GM23338 (cell line): Measurements from ENCODE around the gene MIER1. TPM values are rescaled to one million over a fixed set of nuclear protein-coding genes. Genes with fewer than 3 reads are reported as not detected.

Experiments used
- ATAC-seq: fragments of 200-7000 bp; cut with Tn5 transposase; 3 replicates; pipeline ENCODE4 v1.9.1; 2020
- DNase-seq: peaks from one replicate; pipeline ENCODE4 v3.0.0-alpha.2; 2015; ENCODE audit warnings: low spot score
- H2AFZ ChIP-seq: fragments of 200-600 bp; sonication (generic); 2 replicates; pipeline ENCODE4 v1.8.0; 2016; ENCODE audit warnings: antibody characterized with exemption, mild to moderate bottlenecking, moderate library complexity
- H3F3A ChIP-seq: fragments of 200-600 bp; sonication (generic); replicated peaks from 2 replicates; pipeline ENCODE4 v1.8.0; 2017; ENCODE audit warnings: antibody characterized with exemption, mixed run types, low read depth
- H3K27ac ChIP-seq: fragments of 200-600 bp; sonication (generic); 2 replicates; pipeline ENCODE4 v1.6.1; 2016; ENCODE audit warnings: low read depth
- H3K27me3 ChIP-seq: fragments of 200-600 bp; sonication (generic); 2 replicates; pipeline ENCODE4 v1.8.0; 2016; ENCODE audit warnings: mild to moderate bottlenecking, mixed run types, moderate library complexity; ENCODE audit not compliant: insufficient read depth
- H3K36me3 ChIP-seq: fragments of 200-600 bp; sonication (generic); 2 replicates; pipeline ENCODE4 v1.8.0; 2016; ENCODE audit warnings: mild to moderate bottlenecking; ENCODE audit not compliant: insufficient read depth
- H3K4me1 ChIP-seq: fragments of 200-600 bp; sonication (generic); 2 replicates; pipeline ENCODE4 v1.8.0; 2016; ENCODE audit warnings: mild to moderate bottlenecking, moderate library complexity; ENCODE audit not compliant: insufficient read depth
- H3K4me2 ChIP-seq: fragments of 200-600 bp; sonication (generic); 2 replicates; pipeline ENCODE4 v1.7.1; 2017; ENCODE audit warnings: mixed run types
- H3K4me3 ChIP-seq: fragments of 200-600 bp; sonication (generic); 2 replicates; pipeline ENCODE4 v1.6.1; 2016; ENCODE audit warnings: mixed run types
- H3K79me2 ChIP-seq: fragments of 200-600 bp; sonication (generic); replicated peaks from 2 replicates; pipeline ENCODE4 v1.8.0; 2017; ENCODE audit warnings: mild to moderate bottlenecking; ENCODE audit not compliant: insufficient read depth
- H3K9me2 ChIP-seq: fragments of 200-600 bp; sonication (generic); 2 replicates; pipeline ENCODE4 v1.8.0; 2017; ENCODE audit not compliant: insufficient read depth
- H4K20me1 ChIP-seq: fragments of 200-600 bp; sonication (generic); replicated peaks from 2 replicates; pipeline ENCODE4 v1.8.0; 2017; ENCODE audit warnings: mild to moderate bottlenecking; ENCODE audit not compliant: insufficient read depth
- H3K27ac Mint-ChIP-seq: 2 replicates; pipeline ENCODE4 v1.8.0; 2020; ENCODE audit warnings: inconsistent platforms, mild to moderate bottlenecking, moderate library complexity, mixed read lengths
- H3K27me3 Mint-ChIP-seq: 3 replicates; pipeline ENCODE4 v1.8.0; 2022; ENCODE audit warnings: low read depth, mild to moderate bottlenecking, moderate library complexity, mixed read lengths, inconsistent platforms; ENCODE audit not compliant: insufficient read depth, poor library complexity
- H3K36me3 Mint-ChIP-seq: 3 replicates; pipeline ENCODE4 v1.8.0; 2021; ENCODE audit warnings: low read depth, mild to moderate bottlenecking, inconsistent platforms, moderate library complexity, mixed read lengths
- H3K4me1 Mint-ChIP-seq: 3 replicates; pipeline ENCODE4 v1.8.0; 2020; ENCODE audit warnings: mild to moderate bottlenecking, inconsistent platforms, mixed read lengths
- H3K4me3 Mint-ChIP-seq: 3 replicates; pipeline ENCODE4 v1.8.0; 2021; ENCODE audit warnings: moderate library complexity, mild to moderate bottlenecking, inconsistent platforms, mixed read lengths
- H3K9me3 Mint-ChIP-seq: 3 replicates; pipeline ENCODE4 v1.8.0; 2020; ENCODE audit warnings: moderate library complexity, mild to moderate bottlenecking, inconsistent platforms, mixed read lengths
- CREB1 ChIP-seq: fragments of 250-450 bp; sonication (Bioruptor Pico); IDR thresholded peaks from 2 replicates; pipeline ENCODE4 v1.5.0; 2020; ENCODE audit warnings: low read depth, mild to moderate bottlenecking, moderate library complexity
- ETS1 ChIP-seq: IDR thresholded peaks from 2 replicates; pipeline ENCODE4 v1.6.1; 2016; ENCODE audit warnings: antibody characterized with exemption
- EZH2 ChIP-seq: fragments of 200-600 bp; sonication (generic); IDR thresholded peaks from one replicate; pipeline ENCODE4 v1.8.0; 2017; ENCODE audit warnings: antibody characterized with exemption, mild to moderate bottlenecking, low read depth; ENCODE audit not compliant: unreplicated experiment
- EZH2phosphoT487 ChIP-seq: fragments of 200-600 bp; sonication (generic); IDR thresholded peaks from one replicate; pipeline ENCODE4 v1.8.1; 2018; ENCODE audit warnings: antibody characterized with exemption; ENCODE audit not compliant: unreplicated experiment
- POLR2AphosphoS5 ChIP-seq: IDR thresholded peaks from 2 replicates; pipeline ENCODE4 v1.6.1; 2016; ENCODE audit warnings: antibody characterized with exemption, low read depth
- REST ChIP-seq: IDR thresholded peaks from one replicate; pipeline ENCODE4 v1.6.1; 2018; ENCODE audit warnings: antibody characterized with exemption; ENCODE audit not compliant: unreplicated experiment
- STAT1 ChIP-seq: IDR thresholded peaks from one replicate; pipeline ENCODE4 v1.6.1; 2016; ENCODE audit warnings: antibody characterized with exemption; ENCODE audit not compliant: unreplicated experiment
- ZNF114 ChIP-seq: fragments of 250-450 bp; sonication (Bioruptor Pico); IDR thresholded peaks from 2 replicates; pipeline ENCODE4 v1.5.0; 2020; ENCODE audit warnings: mild to moderate bottlenecking, moderate library complexity
- ZNF331 ChIP-seq: fragments of 250-450 bp; sonication (Bioruptor Pico); IDR thresholded peaks from 2 replicates; pipeline ENCODE4 v1.5.0; 2020; ENCODE audit warnings: low read depth, mild to moderate bottlenecking, moderate library complexity
- ZNF462 ChIP-seq: fragments of 250-450 bp; sonication (Bioruptor Pico); IDR thresholded peaks from 2 replicates; pipeline ENCODE4 v1.5.0; 2020; ENCODE audit warnings: mild to moderate bottlenecking, moderate library complexity
- polyA plus RNA-seq: library from polyadenylated mRNA; unstranded; fragments of >200 nt; fragmentation: Nextera tagmentation; extraction: Ambion mirVana; gene quantifications from 2 replicates; pipeline ENCODE4 v1.2.1, GENCODE V29; 2016
- total RNA-seq: library from RNA; depleted of rRNA; stranded (reverse); fragments of >200 nt; shearing (Covaris generic); gene quantifications from 2 replicates; pipeline ENCODE4 v1.2.3, GENCODE V29; 2014

MIER1 gene
- total and polyA plus RNA-seq, 2 experiments from 2014 or later = 38.2 to 72.8 TPM

GRCh38 chr1:66925944-66926343 lies 1.2 kb downstream of the MIER1 start (continued):
- TF ChIP-seq REST = no peak

- Histone ChIP-seq H3F3A (peaks cover 7% of the 10 kb centered on the region; the same call in 1 of the 2 replicates), H3K4me2 (no peak overlapping the region), H3K9me2 (no peaks in the 10 kb centered on the region), H2AFZ (no peak overlapping the region), H3K4me3 (no peak overlapping the region), H3K27ac (no peak overlapping the region), H3K79me2 (peaks cover 62% of the 10 kb centered on the region), H3K27me3 (no peaks in the 10 kb centered on the region), H3K4me1 (peaks cover 34% of the 10 kb centered on the region), H4K20me1 (0 out of 2 replicates have a peak, but pooled peaks cover 5% of the 10 kb centered on the region), H3K36me3 (no peaks in the 10 kb centered on the region)
- H3K4me1 Mint-ChIP-seq = peaks cover 29% of the 10 kb centered on the region
- H3K27ac Mint-ChIP-seq = no peak overlapping the region
- ATAC-seq (no peak), DNase-seq (no peak)
- no peaks in the 10 kb centered on the region; the same call in 2 of the 3 replicates for H3K36me3 Mint-ChIP-seq
- H3K27me3 Mint-ChIP-seq = peaks cover 8% of the 10 kb centered on the region
- no peaks in the 10 kb centered on the region for H3K9me3 Mint-ChIP-seq
- H3K4me3 Mint-ChIP-seq = no peak overlapping the region
- no peak for TF ChIP-seq ZNF462 (CRISPR knock-in tag)
- no peak for TF ChIP-seq REST
- no peak for TF ChIP-seq POLR2AphosphoS5
- no peak for TF ChIP-seq CREB1
- no peak for TF ChIP-seq EZH2
- TF ChIP-seq ZNF114 (CRISPR knock-in tag) = no peak
- TF ChIP-seq STAT1 = no peak
- no peak for TF ChIP-seq EZH2phosphoT487
- no peak for TF ChIP-seq ZNF331 (CRISPR knock-in tag)
- no peak for TF ChIP-seq ETS1
Measured at GRCh38 chr1:66927528-66927927, 2.7 kb downstream of the MIER1 start.
